KG1 (cell line): ENCODE results near the gene TEKTIP1.

ENCODE experiments used
- DNase-seq: peaks from one replicate; lab custom pipeline; 2025; lab: John Stamatoyannopoulos, UW

TEKTIP1 gene

DNA sequence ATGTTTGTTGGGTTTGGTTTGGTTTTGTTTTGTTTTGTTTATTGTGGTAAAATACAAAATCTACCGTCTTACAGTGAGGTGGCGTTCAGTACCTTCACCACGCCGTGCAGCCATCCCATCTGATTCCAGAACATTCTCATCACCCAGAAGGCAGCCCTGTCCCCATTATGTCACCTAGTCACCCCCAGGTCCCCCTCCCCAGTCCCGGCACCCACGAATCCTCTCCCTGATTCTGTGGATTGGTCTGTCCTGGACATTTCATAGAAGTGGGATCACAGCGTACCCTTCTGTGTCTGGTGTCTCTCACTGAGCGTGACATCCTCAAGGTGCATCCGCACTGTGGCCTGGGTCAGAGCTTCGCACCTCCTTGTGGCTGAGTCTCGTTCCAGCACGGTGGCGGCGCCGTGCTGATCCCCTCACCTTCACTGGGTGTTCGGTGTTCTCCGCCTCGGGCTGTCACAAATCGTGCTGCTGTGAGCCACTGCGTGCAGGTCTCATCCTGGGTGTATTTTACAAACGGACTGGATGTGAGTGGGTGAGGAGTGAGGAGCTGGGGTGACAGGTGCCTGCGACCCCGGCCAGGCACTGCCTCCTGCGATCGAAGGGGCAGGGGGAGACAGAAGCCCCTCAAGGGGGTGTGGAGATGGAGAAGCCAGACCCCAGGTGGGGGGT, 580 bp upstream of the TEKTIP1 start:
- no peak for DNase-seq

GRCh38 chr19:3539756-3540118, 763 bp downstream of the TEKTIP1 start:
- no peak for DNase-seq

- no peak for DNase-seq
These were observed 4.4 kb downstream of the TEKTIP1 start for GRCh38 chr19:3543150-3544057.

DNA sequence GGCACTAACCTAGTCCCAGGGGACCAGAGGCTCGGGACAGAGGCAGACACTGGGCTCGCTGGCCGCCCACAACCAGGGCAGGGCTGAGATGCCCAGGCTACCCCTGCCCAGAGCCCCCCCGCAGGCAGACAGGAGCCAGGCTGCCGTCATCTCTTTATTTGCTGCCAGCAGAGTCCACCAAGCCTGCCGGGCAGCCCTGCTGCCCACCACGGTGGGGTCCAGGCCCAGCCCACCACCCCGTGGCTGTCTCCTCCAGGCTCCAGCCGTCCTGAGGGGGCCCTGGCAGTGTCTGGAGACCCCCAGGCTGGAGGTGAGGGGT, 5.0 kb downstream of the TEKTIP1 start:
- no peak for DNase-seq

DNA sequence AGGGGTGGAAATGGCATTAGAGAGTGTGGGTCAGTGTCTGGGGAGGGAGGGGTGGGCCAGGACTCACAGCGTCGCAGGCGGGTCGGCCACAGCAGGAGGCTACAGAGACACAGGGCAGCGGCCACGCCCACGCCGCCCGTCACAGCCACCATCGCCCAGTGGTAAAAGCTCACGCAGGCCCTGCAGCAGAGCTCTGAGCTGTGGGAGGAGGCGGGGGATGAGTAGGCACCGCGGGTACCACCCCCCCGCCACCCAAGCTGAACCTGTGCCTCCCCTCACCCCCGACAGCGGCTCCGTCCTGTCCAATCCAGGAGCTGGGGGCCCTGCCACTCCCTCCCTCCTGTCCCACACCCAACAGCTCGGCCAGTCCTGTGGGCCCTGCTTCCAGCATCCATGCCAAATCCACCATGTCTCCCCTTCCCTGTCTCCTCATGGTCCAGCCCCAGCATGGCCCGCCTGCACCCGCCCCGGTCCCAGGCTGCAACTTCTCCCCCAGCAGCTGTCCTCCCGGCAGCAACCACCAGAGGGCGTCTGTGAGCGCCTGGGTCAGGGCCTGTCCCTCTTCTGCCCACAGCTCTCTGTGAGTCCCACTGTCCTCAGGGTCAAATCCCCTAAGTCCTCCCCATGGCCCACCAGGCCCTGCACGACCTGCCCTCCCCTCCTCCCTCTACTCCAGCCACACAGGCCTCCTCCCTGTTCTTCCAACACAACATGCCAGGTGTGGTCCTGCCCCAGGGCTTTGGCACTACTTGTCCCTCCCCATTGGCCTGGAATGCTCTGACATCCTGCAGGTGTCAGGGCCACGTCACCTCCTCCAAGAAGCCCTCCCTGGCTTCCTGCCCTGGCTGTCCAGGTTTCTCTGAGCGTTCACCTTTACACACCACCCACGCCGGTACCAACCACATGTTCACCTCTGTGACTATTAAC, 6.0 kb downstream of the TEKTIP1 start:
- DNase-seq: peak; percentile 3

- DNase-seq: no peak
These were observed 6.7 kb downstream of the TEKTIP1 start for GRCh38 chr19:3545669-3546034.

GRCh38 chr19:3546119-3546518, 7.1 kb downstream of the TEKTIP1 start:
- DNase-seq: no peak

GRCh38 chr19:3547301-3547731, 8.3 kb downstream of the TEKTIP1 start:
- no peak for DNase-seq

GRCh38 chr19:3547767-3548282, 8.9 kb downstream of the TEKTIP1 start:
- DNase-seq: no peak

GRCh38 chr19:3548606-3549005, 9.6 kb downstream of the TEKTIP1 start:
- no peak for DNase-seq

DNA sequence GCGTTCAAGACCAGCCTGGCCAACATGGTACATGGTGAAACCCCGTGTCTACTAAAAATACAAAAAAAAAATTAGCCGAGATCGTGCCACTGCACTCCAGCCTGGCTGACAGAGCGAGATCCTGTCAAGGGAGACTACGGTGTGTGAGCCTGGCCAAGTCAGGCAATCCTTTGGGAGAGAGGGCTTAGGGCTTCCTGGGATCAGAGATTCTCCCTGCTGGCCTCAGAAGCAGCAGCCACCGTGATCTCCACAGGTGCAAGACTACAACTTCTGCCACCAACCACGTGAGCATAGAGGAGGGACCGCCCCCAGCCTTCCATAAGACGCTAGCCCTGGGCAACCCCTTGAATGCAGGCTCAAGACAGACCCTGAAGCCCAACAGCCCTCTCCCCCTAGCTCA, 10.8 kb downstream of the TEKTIP1 start:
- DNase-seq: no peak

- DNase-seq: no peak
These were observed 12.2 kb downstream of the TEKTIP1 start for GRCh38 chr19:3550947-3551791.

DNA sequence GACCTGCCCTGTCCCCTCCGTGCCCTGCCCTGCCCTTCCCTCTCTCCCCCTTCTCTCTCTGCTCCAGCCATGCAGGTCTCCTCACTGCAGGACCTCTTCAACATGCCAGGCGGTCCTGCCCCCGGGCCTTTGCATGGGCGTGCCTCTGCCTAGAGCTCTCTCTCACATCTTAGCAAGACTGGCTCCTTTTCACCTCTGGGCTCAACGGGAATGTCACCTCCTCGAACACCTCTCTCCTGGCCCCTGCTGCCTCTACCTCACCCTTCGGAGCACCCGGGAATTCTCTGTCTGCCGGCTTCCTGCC, 12.8 kb downstream of the TEKTIP1 start:
- DNase-seq: no peak

- no peak for DNase-seq
These were observed 15.5 kb downstream of the TEKTIP1 start for GRCh38 chr19:3554254-3555083.

DNA sequence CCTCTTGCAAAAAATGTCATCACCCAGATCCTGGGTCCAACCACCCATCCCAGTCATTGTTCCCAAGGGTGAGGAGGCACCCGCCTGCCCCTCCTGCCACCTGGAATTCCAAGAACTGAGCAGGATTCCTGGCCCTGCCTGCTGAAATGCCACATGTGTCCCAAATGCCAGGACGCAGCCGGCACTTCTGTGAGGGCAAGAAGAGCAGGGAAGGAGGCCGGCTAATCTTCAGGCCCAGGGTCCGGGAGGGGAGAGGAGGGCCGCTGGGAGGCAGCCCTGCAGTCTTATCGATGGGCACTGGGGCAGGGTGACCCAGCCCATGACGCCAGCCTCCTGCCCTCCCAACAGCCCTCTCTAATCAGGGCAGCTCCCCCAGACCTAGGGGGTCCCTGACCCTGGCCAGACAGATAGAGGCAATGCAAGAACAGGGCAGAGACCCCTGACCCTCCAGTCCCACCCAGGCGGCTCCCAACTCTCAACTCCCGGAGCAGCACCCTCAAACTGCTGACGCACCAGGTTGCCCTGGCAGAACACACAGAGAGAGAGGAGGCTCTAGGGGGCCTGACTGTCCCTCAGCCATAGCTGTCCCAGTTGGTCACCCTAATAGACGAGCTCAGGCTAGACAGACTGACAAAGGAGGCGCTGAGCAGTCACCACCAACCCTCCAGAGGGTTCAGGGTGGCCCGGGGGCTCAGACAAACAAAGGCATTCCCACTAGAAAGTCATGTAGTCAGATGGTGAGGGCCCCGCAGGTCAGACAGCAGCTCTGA, 16.9 kb downstream of the TEKTIP1 start:
- no peak for DNase-seq

GRCh38 chr19:3556423-3556977, 17.5 kb downstream of the TEKTIP1 start:
- DNase-seq: no peak

DNA sequence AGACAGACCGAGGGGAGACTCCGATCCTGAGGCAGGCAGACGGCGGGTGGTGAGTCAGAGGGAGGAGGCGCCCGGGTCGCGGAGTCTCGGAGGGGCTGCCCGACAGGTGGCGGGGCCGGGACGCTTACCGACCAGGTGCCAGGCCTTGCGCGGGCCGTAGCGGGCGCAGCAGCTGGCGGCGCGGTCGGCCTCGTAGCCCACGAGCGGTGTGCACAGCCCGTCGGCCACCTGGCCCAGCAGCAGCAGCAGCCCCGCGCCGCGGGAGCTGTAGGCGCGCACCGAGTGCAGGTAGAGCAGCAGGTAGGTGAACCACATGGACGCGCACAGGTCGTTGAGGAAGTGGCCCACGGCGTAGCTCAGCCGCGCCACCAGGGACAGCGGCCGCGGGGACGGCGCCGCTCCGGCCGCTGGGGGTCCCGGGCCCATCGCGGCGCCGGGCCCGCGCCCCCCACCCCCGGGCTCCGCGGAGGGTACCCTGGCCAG, 18.0 kb downstream of the TEKTIP1 start:
- DNase-seq: no peak

GRCh38 chr19:3557461-3558248, 18.7 kb downstream of the TEKTIP1 start, which contains the start of gene MFSD12:
Gene MFSD12, minus strand, starts transcription at chr19:3557586. Its CDS starts 183 bp downstream, at chr19:3557403.
- DNase-seq: peak; percentile 89
